GM12878 (cell line): ENCODE measurements around the gene TBCE. TPM values are rescaled to one million over a fixed set of nuclear protein-coding genes. Genes with fewer than 3 reads are reported as not detected.

Source experiments
- CREB1 ChIP-seq: IDR thresholded peaks from 2 replicates; pipeline ENCODE4 v1.6.1; 2012; ENCODE audit warnings: low read depth, mild to moderate bottlenecking, inconsistent platforms
- FOS ChIP-seq: IDR thresholded peaks from 3 replicates; pipeline ENCODE4 v1.6.1; 2011; ENCODE audit warnings: borderline replicate concordance; ENCODE audit not compliant: insufficient read length; ENCODE audit errors: extremely low read depth
- FOXM1 ChIP-seq: IDR thresholded peaks from 2 replicates; pipeline ENCODE4 v1.6.1; 2012; ENCODE audit warnings: low read depth, mild to moderate bottlenecking, inconsistent platforms, low read length, moderate library complexity
- GABPA ChIP-seq: IDR thresholded peaks from 2 replicates; pipeline ENCODE4 v1.6.1; 2014; ENCODE audit warnings: antibody characterized with exemption, low read depth, mild to moderate bottlenecking, inconsistent platforms
- GATAD2B ChIP-seq: fragments of 450-650 bp; conservative IDR thresholded peaks from 2 replicates; pipeline ENCODE4 v1.6.1; 2017; ENCODE audit warnings: low read depth, mild to moderate bottlenecking, moderate library complexity
- RCOR1 ChIP-seq: conservative IDR thresholded peaks from 2 replicates; pipeline ENCODE4 v1.6.1; 2012; ENCODE audit warnings: low read depth, low read length, improper control_type of control experiment
- polyA plus RNA-seq, 11 experiments: library from polyadenylated mRNA; depleted of rRNA in 4 of 11; unstranded in 6 of 11; stranded (reverse) in 5 of 11; fragments of >200 nt; fragmentation: Nextera tagmentation in 4 of 11; fragmentation: Illumina TruSeq in 1 of 11; extraction: Ambion mirVana in 4 of 11; extraction: Trizol in 1 of 11; gene quantifications; 1 replicate in 1 of 11; 2 replicates in 10 of 11; pipeline versions ENCODE4 v1.2.1 to v1.2.3, GENCODE V29; 2011 to 2016; ENCODE audit warnings: inconsistent platforms in 2 of 11, missing spikeins in 2 of 11, low read depth in 1 of 11
- total RNA-seq, 4 experiments: library from RNA; depleted of rRNA in 3 of 4; stranded (reverse); fragments of >200 nt in 3 of 4; fragmentation: Illumina TruSeq in 1 of 4; extraction: Trizol in 1 of 4; gene quantifications; 2 replicates each; pipeline versions ENCODE4 v1.2.1 to v1.2.3, GENCODE V29; 2013 to 2021
- TF ChIP-seq, protein P1 (sequence below), 3 experiments: IDR thresholded peaks in 2 of 3; conservative IDR thresholded peaks in 1 of 3; 2 replicates each; pipeline ENCODE4 v1.5.1; 2011; ENCODE audit warnings: low read depth in 3 of 3, low read length in 3 of 3, mild to moderate bottlenecking in 3 of 3, control low read depth in 2 of 3, moderate library complexity in 2 of 3, inconsistent platforms in 1 of 3, mixed read lengths in 1 of 3; ENCODE audit not compliant: control insufficient read depth in 2 of 3, insufficient read depth in 1 of 3; ENCODE audit errors: extremely low read depth in 1 of 3
- TF ChIP-seq, protein P2 (sequence below): fragments of 450-650 bp; formaldehyde crosslinking; IDR thresholded peaks from 2 replicates; pipeline ENCODE4 v1.4.0; 2022; ENCODE audit warnings: mild to moderate bottlenecking, moderate library complexity
- TF ChIP-seq, protein P3 (sequence below): fragments of 450-650 bp; IDR thresholded peaks from 2 replicates; pipeline ENCODE4 v1.6.1; 2016; ENCODE audit warnings: mild to moderate bottlenecking
- TF ChIP-seq, protein P4 (sequence below): fragments of 450-650 bp; formaldehyde crosslinking; IDR thresholded peaks from 2 replicates; pipeline ENCODE4 v1.5.0; 2022; ENCODE audit warnings: mild to moderate bottlenecking, missing genetic modification characterization
- TF ChIP-seq, protein P5 (sequence below): fragments of 450-650 bp; IDR thresholded peaks from 2 replicates; pipeline ENCODE4 v1.6.1; 2018; ENCODE audit warnings: borderline replicate concordance, mild to moderate bottlenecking; ENCODE audit not compliant: partially characterized antibody

TBCE gene
- total and polyA plus RNA-seq, 10 of the 15 experiments (the other 5 are each of a cell fraction or from before 2014, with no cell fraction given): 22.7 to 48.7 (median 29.2) TPM

DNA sequence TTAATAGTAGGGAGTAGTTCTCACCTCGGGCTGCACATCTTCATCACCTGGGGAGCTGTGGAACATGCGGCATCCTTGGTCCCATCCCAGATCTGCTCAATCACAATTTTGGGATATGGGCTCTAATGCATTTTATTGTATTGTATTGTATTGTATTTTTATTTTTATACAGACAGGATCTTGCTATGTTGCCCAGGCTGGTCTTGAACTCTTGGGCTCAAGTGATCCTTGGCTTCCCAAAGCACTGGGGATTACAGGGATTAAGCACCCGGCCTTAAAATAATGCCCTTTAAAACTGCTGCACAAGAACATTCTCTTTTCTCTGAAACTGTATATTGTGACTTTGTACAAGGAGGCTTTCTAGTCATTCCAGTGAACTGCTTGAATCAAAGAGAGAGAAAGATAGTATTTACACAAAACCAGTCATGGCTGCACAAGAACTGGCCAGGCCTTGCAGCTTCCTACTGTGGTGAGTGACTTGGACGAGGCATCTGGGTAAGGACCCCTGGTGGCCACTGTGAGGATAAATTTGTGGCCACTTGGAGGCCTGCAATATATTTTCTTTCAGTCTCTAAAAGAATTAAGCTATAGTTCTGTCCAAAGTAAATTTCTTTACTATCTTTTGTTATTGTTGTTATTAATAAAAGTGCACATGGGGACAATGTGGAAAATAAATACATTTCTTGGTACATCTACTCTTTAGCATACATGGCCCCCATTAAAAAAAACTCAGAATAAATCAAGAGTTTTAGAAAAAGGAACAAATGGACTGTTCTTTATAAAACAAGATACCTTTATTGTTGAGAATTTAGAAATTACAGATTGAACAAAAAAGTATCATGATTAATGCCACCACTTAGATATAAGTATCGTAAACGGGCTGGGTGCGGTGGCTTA lies 48.0 kb downstream of the TBCE start (continued):
- TF ChIP-seq, protein P1, sequence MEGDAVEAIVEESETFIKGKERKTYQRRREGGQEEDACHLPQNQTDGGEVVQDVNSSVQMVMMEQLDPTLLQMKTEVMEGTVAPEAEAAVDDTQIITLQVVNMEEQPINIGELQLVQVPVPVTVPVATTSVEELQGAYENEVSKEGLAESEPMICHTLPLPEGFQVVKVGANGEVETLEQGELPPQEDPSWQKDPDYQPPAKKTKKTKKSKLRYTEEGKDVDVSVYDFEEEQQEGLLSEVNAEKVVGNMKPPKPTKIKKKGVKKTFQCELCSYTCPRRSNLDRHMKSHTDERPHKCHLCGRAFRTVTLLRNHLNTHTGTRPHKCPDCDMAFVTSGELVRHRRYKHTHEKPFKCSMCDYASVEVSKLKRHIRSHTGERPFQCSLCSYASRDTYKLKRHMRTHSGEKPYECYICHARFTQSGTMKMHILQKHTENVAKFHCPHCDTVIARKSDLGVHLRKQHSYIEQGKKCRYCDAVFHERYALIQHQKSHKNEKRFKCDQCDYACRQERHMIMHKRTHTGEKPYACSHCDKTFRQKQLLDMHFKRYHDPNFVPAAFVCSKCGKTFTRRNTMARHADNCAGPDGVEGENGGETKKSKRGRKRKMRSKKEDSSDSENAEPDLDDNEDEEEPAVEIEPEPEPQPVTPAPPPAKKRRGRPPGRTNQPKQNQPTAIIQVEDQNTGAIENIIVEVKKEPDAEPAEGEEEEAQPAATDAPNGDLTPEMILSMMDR (IDR thresholded peaks at IDR 0.05 in 2 of 3, conservative IDR thresholded peaks at IDR 0.05 in 1 of 3; ENCODE audit: control insufficient read depth in 2 of 3, extremely low read depth in 1 of 3, insufficient read depth in 1 of 3, low read depth in 3 of 3, low read length in 3 of 3): peak; percentile 78 to 81 (median 80)
- TF ChIP-seq, protein P2, sequence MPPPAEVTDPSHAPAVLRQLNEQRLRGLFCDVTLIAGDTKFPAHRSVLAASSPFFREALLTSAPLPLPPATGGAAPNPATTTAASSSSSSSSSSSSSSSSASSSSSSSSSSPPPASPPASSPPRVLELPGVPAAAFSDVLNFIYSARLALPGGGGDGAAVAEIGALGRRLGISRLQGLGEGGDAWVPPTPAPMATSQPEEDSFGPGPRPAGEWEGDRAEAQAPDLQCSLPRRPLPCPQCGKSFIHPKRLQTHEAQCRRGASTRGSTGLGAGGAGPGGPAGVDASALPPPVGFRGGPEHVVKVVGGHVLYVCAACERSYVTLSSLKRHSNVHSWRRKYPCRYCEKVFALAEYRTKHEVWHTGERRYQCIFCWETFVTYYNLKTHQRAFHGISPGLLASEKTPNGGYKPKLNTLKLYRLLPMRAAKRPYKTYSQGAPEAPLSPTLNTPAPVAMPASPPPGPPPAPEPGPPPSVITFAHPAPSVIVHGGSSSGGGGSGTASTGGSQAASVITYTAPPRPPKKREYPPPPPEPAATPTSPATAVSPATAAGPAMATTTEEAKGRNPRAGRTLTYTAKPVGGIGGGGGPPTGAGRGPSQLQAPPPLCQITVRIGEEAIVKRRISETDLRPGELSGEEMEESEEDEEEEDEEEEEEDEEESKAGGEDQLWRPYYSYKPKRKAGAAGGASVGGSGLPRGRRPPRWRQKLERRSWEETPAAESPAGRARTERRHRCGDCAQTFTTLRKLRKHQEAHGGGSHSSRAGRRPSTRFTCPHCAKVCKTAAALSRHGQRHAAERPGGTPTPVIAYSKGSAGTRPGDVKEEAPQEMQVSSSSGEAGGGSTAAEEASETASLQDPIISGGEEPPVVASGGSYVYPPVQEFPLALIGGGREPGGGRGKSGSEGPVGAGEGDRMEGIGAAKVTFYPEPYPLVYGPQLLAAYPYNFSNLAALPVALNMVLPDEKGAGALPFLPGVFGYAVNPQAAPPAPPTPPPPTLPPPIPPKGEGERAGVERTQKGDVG (CRISPR knock-in tag): no peak
- TF ChIP-seq, protein P3, sequence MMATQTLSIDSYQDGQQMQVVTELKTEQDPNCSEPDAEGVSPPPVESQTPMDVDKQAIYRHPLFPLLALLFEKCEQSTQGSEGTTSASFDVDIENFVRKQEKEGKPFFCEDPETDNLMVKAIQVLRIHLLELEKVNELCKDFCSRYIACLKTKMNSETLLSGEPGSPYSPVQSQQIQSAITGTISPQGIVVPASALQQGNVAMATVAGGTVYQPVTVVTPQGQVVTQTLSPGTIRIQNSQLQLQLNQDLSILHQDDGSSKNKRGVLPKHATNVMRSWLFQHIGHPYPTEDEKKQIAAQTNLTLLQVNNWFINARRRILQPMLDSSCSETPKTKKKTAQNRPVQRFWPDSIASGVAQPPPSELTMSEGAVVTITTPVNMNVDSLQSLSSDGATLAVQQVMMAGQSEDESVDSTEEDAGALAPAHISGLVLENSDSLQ: peak; percentile 62
- TF ChIP-seq, protein P4, sequence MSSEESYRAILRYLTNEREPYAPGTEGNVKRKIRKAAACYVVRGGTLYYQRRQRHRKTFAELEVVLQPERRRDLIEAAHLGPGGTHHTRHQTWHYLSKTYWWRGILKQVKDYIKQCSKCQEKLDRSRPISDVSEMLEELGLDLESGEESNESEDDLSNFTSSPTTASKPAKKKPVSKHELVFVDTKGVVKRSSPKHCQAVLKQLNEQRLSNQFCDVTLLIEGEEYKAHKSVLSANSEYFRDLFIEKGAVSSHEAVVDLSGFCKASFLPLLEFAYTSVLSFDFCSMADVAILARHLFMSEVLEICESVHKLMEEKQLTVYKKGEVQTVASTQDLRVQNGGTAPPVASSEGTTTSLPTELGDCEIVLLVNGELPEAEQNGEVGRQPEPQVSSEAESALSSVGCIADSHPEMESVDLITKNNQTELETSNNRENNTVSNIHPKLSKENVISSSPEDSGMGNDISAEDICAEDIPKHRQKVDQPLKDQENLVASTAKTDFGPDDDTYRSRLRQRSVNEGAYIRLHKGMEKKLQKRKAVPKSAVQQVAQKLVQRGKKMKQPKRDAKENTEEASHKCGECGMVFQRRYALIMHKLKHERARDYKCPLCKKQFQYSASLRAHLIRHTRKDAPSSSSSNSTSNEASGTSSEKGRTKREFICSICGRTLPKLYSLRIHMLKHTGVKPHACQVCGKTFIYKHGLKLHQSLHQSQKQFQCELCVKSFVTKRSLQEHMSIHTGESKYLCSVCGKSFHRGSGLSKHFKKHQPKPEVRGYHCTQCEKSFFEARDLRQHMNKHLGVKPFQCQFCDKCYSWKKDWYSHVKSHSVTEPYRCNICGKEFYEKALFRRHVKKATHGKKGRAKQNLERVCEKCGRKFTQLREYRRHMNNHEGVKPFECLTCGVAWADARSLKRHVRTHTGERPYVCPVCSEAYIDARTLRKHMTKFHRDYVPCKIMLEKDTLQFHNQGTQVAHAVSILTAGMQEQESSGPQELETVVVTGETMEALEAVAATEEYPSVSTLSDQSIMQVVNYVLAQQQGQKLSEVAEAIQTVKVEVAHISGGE (CRISPR knock-in tag): no peak
- TF ChIP-seq CREB1 (0 out of 2 replicates have a peak, but pooled peaks have one; percentile 26), RCOR1 (no peak), GATAD2B (no peak), GABPA (no peak), FOXM1 (no peak), FOS (no peak)
- TF ChIP-seq, protein P5, sequence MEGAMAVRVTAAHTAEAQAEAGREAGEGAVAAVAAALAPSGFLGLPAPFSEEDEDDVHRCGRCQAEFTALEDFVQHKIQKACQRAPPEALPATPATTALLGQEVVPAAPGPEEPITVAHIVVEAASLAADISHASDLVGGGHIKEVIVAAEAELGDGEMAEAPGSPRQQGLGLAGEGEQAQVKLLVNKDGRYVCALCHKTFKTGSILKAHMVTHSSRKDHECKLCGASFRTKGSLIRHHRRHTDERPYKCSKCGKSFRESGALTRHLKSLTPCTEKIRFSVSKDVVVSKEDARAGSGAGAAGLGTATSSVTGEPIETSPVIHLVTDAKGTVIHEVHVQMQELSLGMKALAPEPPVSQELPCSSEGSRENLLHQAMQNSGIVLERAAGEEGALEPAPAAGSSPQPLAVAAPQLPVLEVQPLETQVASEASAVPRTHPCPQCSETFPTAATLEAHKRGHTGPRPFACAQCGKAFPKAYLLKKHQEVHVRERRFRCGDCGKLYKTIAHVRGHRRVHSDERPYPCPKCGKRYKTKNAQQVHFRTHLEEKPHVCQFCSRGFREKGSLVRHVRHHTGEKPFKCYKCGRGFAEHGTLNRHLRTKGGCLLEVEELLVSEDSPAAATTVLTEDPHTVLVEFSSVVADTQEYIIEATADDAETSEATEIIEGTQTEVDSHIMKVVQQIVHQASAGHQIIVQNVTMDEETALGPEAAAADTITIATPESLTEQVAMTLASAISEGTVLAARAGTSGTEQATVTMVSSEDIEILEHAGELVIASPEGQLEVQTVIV: no peak
